Measurements from ENCODE around the gene SLC39A1. TPM values are rescaled to one million over a fixed set of nuclear protein-coding genes. Genes with fewer than 3 reads are reported as not detected.
A peak's percentile ranks its signal among the peaks of the same experiment; 100 is the strongest.

Gene SLC39A1
- total RNA-seq, 2 donors from 2014 or later: 109 to 117 TPM

DNA sequence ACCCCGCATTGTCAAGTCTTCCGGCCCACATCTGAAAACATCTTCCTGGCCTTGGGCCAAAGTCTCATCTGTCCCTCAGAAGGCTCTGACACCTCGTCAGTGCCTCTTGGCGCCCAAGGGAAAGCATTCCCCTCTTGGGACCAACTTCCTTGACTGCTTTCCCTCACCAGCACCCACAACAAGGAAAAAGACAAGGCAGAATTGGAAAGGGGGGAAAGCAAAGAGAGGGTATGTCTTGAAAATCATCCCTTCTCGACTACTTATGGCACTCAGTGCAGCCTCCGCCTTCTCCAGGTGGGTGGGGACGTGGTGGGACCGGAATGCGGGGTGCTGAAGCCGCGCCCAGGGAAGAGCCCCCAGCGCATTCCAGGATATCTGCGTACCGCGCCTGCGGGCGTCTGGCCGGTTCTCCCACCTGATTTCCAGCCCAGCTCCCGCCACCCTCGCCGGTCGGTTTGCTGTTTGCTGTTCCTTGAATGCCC, 554 bp upstream of the SLC39A1 start:
- H3K4me1 Mint-ChIP-seq: peaks cover 30% of the 10 kb centered on the region
- H3K27me3 Mint-ChIP-seq: no peaks in the 10 kb centered on the region
- peak overlapping the region; percentile 99 for H3K4me3 Mint-ChIP-seq
- H3K9me3 Mint-ChIP-seq: no peaks in the 10 kb centered on the region
- H3K36me3 Mint-ChIP-seq (ENCODE audit: low read depth): peaks cover 56% of the 10 kb centered on the region
- peak overlapping the region; percentile 86 for H3K27ac Mint-ChIP-seq
- ATAC-seq (replicated peaks): no peak

DNA sequence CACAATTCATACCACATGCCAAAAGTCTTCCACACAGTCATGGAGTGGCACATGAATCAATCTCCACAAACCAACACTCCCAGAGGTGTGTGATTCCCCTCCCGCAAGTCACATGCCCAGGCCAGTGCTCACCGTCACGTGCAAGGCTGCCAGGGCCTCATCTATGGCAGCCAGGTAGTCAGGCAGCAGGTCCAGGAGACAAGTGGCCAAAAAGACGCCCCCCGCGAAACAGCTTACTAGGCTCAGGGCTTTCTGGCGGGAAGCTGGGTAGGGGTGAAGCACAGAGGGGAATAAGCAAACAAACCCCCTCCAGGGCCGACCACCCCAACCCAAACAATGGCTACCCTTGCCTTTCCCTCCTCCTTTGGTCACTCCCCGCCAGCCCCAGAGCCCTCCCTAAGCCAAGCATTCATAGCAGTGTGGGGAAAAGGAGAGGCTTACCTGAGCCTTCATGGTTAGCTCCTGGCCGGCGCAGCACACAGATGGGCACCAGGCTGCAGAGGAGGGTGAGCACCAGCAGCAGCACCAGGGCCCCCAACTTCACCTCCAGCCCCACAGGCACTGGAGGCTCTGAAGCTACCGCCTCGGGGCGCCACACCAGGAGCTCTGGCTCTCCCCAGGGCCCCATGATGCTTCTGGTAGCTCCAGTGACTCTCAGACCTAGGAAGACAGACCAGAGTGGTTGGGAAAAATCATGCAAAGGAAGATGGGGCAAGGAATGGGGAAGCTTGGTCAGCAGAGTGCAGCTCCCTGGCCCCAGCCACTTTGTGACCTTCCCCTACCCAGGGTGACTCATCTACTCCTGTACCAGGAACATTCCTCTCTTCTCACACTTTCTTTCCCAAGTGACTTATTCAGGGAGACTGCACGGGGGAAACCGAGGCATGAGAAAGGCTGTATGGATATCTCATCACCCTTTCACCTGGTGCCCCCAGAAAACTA, 978 bp downstream of the SLC39A1 start:
- H3K4me3 Mint-ChIP-seq: peak overlapping the region; percentile 99
- H3K27me3 Mint-ChIP-seq: no peaks in the 10 kb centered on the region
- peak overlapping the region; percentile 86 for H3K27ac Mint-ChIP-seq
- no peaks in the 10 kb centered on the region for H3K9me3 Mint-ChIP-seq
- no peak for ATAC-seq (replicated peaks)
- H3K4me1 Mint-ChIP-seq: peaks cover 29% of the 10 kb centered on the region
- H3K36me3 Mint-ChIP-seq (ENCODE audit: low read depth): peaks cover 71% of the 10 kb centered on the region

DNA sequence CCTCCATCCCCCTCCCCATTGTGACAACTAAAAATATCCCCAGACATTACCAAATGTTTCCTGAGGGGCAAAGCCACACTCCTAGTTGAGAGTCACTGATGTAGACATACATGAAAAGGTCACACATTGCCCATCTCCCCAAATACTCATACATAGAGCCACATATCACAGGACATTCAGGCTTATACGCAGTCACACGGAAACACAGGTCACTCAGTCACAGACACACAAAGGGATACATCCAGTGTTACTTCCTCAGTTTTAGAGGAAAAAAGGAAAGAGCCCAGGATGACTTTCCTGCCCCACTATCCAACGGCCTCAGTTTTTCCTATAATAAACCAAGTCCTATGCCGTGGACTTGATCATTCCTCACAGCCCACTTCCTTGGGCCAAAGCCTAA, 1.9 kb downstream of the SLC39A1 start:
- ATAC-seq (replicated peaks): no peak
- Mint-ChIP-seq H3K36me3 (ENCODE audit: low read depth) (peaks cover 73% of the 10 kb centered on the region), H3K9me3 (no peaks in the 10 kb centered on the region), H3K4me3 (peak overlapping the region; percentile 99), H3K27me3 (no peaks in the 10 kb centered on the region), H3K4me1 (peaks cover 29% of the 10 kb centered on the region), H3K27ac (peak overlapping the region; percentile 86)

DNA sequence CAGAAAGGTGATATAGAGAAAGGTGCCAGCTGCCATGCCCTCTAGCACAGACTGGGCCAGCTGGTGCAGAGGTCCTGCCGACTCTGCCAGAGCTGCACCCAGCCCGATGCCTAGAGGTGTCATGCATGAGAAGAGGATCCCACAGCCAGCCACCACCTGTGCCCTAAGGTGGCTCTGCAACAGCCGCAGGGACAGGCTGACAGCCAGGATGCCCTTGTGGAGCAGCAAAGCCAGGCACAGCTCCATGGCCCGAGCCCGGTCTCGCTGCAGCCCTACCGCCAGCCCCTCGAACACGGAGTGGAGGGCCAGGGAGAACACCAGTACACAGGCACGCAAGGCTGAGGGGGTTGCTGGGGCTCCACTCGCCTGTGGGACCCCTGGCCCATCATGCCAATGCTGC, 3.1 kb downstream of the SLC39A1 start:
- no peaks in the 10 kb centered on the region for H3K9me3 Mint-ChIP-seq
- peaks cover 74% of the 10 kb centered on the region for H3K36me3 Mint-ChIP-seq (ENCODE audit: low read depth)
- H3K4me1 Mint-ChIP-seq: peaks cover 27% of the 10 kb centered on the region
- ATAC-seq (replicated peaks): no peak
- no peak overlapping the region for H3K27ac Mint-ChIP-seq
- H3K27me3 Mint-ChIP-seq: no peaks in the 10 kb centered on the region
- peak overlapping the region; percentile 99 for H3K4me3 Mint-ChIP-seq

DNA sequence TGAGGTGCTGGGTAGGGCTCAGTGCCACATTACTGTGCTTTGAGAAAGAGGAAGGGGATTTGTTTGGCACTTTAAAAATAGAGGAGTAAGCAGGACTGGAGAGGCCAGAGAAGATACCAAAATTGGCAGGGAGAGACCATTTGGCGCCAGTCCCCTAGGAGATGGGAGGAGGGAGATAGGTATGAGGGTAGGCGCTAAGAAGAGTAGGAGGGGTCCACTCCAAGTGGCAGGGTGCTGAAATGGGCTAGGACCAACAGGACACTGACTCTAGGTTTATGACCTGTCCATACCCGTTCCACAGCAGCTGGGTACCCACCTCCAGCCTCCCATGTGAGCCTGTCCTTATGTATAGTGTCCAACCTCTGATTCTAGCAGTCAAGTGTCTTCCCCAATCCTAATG, 3.9 kb downstream of the SLC39A1 start:
- Mint-ChIP-seq H3K36me3 (ENCODE audit: low read depth) (peaks cover 79% of the 10 kb centered on the region), H3K9me3 (no peaks in the 10 kb centered on the region), H3K27ac (peak overlapping the region; percentile 90), H3K4me1 (peaks cover 28% of the 10 kb centered on the region), H3K27me3 (no peaks in the 10 kb centered on the region), H3K4me3 (peak overlapping the region; percentile 99)
- no peak for ATAC-seq (replicated peaks)

GRCh38 chr1:153958961-153959260, 4.4 kb downstream of the SLC39A1 start:
- H3K27ac Mint-ChIP-seq: peak overlapping the region; percentile 90
- no peaks in the 10 kb centered on the region for H3K9me3 Mint-ChIP-seq
- H3K4me3 Mint-ChIP-seq: peak overlapping the region; percentile 99
- H3K27me3 Mint-ChIP-seq: no peaks in the 10 kb centered on the region
- peaks cover 85% of the 10 kb centered on the region for H3K36me3 Mint-ChIP-seq (ENCODE audit: low read depth)
- H3K4me1 Mint-ChIP-seq: peaks cover 34% of the 10 kb centered on the region
- ATAC-seq (replicated peaks): no peak

DNA sequence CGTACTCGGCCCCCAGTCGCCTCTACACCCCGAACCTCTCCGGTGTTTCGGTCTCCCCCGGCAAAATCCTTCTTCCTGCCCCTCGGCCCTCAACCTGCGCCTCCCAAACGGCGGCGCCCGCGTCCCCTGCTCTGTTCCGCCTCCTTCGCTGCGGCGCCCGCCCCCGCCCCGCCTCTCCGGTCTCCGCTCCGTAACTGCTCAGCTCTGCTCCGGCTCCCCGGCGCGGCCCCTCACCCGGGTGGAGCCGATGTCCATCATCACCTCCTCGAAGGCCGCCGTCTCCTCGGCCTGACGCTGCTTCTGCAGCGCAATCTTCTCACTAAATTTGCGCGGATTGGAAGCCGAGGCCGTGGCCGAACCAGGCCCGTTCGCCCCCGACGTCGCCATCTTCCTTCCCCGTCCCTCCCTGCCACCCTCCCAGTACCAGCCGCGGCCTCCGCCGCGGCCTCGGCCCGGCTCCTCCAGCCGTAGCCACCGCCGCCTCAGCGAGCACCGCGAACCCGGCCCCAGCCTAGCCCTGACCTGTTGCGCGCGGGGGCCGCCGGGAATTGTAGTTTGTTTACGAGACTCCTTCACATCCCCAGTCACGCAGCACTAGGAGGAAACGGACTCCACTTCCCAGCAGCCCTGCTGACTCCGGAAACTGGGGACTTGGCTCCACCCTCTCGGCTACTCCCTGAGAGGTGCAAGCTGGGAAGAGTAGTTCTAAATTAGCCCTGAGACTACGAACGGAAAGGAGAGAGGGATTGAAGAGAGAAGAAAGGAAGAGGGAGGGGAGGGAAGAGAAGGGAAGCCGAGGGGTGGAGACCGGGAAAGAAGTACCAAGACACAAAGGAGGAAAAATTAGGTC, 5.0 kb downstream of the SLC39A1 start, which contains the start of gene CRTC2:
Gene CRTC2 (minus strand): TSS at position 502 of the 850 bp plus-strand sequence. CDS start 115 bp downstream, at position 387.
- no peaks in the 10 kb centered on the region for H3K9me3 Mint-ChIP-seq
- ATAC-seq (replicated peaks): peak; percentile 84
- H3K4me3 Mint-ChIP-seq: peak within 1 kb of the TSS; percentile 99
- no peaks in the 10 kb centered on the region for H3K27me3 Mint-ChIP-seq
- peaks cover 35% of the 10 kb centered on the region for H3K4me1 Mint-ChIP-seq
- peak within 1 kb of the TSS; percentile 90 for H3K27ac Mint-ChIP-seq
- H3K36me3 Mint-ChIP-seq (ENCODE audit: low read depth): peaks cover 91% of the 10 kb centered on the region

GRCh38 chr1:153957744-153958110, 5.6 kb downstream of the SLC39A1 start:
- H3K9me3 Mint-ChIP-seq: no peaks in the 10 kb centered on the region
- ATAC-seq (replicated peaks): peak; percentile 25
- peaks cover 35% of the 10 kb centered on the region for H3K4me1 Mint-ChIP-seq
- H3K4me3 Mint-ChIP-seq: peak overlapping the region; percentile 99
- H3K36me3 Mint-ChIP-seq (ENCODE audit: low read depth): peaks cover 92% of the 10 kb centered on the region
- no peaks in the 10 kb centered on the region for H3K27me3 Mint-ChIP-seq
- H3K27ac Mint-ChIP-seq: peak overlapping the region; percentile 90

DNA sequence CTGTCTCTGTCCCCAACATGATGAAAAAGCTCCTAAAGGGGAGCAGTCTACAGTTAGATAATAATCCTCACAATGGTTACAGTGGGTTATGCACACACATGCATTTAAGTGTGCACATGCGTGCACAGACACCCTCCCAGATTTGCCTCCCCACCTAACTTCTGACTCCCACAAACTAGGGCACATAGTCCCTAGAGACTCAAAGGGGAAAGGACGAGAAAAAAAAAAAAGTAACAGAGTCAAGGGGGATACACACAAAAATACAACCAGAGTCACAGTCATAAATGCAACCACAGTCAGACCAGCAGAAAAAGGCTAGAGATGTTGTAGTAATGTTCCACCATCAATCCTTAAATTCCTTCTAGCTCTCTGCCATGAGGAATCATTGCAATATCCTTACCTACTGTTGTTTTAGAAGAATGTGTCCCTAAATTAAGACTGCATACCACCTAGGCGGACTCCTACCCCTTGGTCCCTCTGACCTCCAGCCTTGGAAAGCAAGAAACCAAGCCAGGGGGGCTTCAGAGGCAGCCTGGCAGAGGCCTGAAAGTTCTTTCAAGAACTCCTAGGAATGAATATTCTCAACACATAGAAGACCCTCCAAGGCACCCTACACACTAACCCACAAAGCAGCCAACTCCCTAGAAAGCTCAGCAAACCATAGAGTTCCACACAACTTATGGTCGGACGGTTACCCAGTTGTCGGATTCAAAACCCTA, 6.2 kb downstream of the SLC39A1 start:
- Mint-ChIP-seq H3K27me3 (no peaks in the 10 kb centered on the region), H3K4me1 (peaks cover 31% of the 10 kb centered on the region), H3K27ac (peak overlapping the region; percentile 90), H3K9me3 (no peaks in the 10 kb centered on the region), H3K4me3 (peak overlapping the region; percentile 99), H3K36me3 (ENCODE audit: low read depth) (peaks cover 92% of the 10 kb centered on the region)
- ATAC-seq (replicated peaks): no peak

DNA sequence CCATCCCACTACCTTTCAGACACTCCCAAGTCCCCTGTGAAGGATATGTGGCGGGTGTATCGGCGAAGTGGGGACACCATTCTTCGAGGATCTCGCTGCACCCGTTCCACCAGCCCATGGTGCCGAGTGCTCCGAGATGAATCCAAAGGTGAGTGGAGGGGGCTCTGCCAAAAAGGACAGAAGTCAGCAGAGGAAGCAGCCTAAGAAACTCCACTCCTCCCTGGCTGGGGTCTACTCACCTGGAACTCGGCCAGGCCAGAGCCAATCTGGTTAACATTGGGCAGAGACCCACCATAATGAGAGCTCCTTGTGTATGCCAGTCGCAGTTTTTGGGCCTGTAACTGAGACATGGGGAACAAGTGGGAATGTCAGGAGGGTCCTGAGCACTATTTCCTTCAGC, 8.5 kb downstream of the SLC39A1 start:
- peak overlapping the region; percentile 99 for H3K4me3 Mint-ChIP-seq
- peaks cover 31% of the 10 kb centered on the region for H3K4me1 Mint-ChIP-seq
- no peaks in the 10 kb centered on the region for H3K27me3 Mint-ChIP-seq
- no peak for ATAC-seq (replicated peaks)
- H3K27ac Mint-ChIP-seq: no peak overlapping the region
- peaks cover 92% of the 10 kb centered on the region for H3K36me3 Mint-ChIP-seq (ENCODE audit: low read depth)
- H3K9me3 Mint-ChIP-seq: no peaks in the 10 kb centered on the region

DNA sequence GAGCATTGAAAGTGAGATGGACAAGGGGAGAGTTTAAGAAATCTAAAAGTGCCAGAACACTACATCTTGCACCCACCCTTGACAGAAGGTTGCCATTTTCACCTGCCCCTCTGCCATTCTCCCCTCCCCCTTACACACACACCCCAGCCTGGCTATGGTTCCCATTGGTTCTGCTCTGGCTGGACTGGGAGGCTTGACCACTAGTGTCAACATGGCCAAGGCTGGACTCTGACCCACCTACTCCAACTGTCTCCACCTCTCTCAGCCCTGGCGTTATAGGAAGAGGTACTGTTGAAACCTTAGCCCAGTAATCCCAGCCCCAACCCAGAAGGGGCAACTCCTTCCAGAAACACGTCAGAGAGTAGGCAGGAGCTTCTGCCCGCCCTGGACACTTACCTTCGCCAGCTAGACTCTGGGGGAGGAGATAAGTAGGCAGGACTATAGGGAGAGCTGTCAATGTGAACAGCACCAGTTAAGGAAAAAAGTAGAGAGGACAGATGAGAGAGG, 9.4 kb downstream of the SLC39A1 start:
- Mint-ChIP-seq H3K27ac (peak overlapping the region; percentile 73), H3K4me1 (peaks cover 31% of the 10 kb centered on the region), H3K4me3 (peak overlapping the region; percentile 99), H3K36me3 (ENCODE audit: low read depth) (peaks cover 88% of the 10 kb centered on the region), H3K9me3 (no peaks in the 10 kb centered on the region), H3K27me3 (no peaks in the 10 kb centered on the region)
- no peak for ATAC-seq (replicated peaks)

- H3K4me1 Mint-ChIP-seq: peaks cover 26% of the 10 kb centered on the region
- H3K9me3 Mint-ChIP-seq: no peaks in the 10 kb centered on the region
- no peak overlapping the region for H3K4me3 Mint-ChIP-seq
- peaks cover 87% of the 10 kb centered on the region for H3K36me3 Mint-ChIP-seq (ENCODE audit: low read depth)
- ATAC-seq (replicated peaks): no peak
- no peaks in the 10 kb centered on the region for H3K27me3 Mint-ChIP-seq
- H3K27ac Mint-ChIP-seq: peak overlapping the region; percentile 63
Observed at GRCh38 chr1:153951801-153952200, 11.5 kb downstream of the SLC39A1 start.

DNA sequence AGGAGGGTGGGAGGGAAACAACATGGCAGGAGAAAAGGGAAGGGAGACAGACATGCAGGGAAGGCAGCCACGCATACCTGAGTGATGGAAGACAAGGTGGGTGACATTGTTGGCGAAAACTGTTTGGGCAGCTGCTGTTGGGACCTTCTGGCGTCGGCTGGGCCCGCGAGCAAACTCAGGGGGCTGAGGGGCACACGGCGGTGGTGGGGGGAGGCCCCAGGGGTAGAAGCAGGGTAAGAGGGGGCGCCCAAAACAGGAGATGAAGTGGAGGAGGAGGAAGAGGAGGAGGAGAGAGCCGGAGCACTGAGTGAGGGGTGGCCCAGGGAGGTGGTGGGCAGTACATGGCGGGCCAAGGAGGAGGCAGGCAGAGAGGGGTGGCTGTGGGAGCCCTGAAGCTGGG, 12.2 kb downstream of the SLC39A1 start:
- Mint-ChIP-seq H3K27ac (peak overlapping the region; percentile 85), H3K4me3 (no peak overlapping the region)

More for the DNA sequence above, 12.2 kb downstream of the SLC39A1 start:
- H3K36me3 Mint-ChIP-seq (ENCODE audit: low read depth): peaks cover 84% of the 10 kb centered on the region
- no peaks in the 10 kb centered on the region for H3K27me3 Mint-ChIP-seq
- no peaks in the 10 kb centered on the region for H3K9me3 Mint-ChIP-seq
- ATAC-seq (replicated peaks): no peak
- H3K4me1 Mint-ChIP-seq: peaks cover 23% of the 10 kb centered on the region

Data from activated T-helper 17 cell treated with anti-CD3 and anti-CD28 coated beads, Interleukin-2, amount 50 U/mL, for 72 hours (primary cell).